ENCODE results near the gene PPP1R14C.

The PPP1R14C gene

GRCh38 chr6:150157081-150157480, 14.2 kb downstream of the PPP1R14C start:
- no peak for TF ChIP-seq FOXP2 (optimal IDR thresholded peaks at IDR 0.05; ENCODE audit: borderline replicate concordance, extremely low read depth, extremely low read length, insufficient read depth)
- no peak for TF ChIP-seq SIN3A (IDR thresholded peaks at IDR 0.05; ENCODE audit: borderline replicate concordance, insufficient read depth, low read length)
- TF ChIP-seq POLR2AphosphoS5 (IDR thresholded peaks at IDR 0.05; ENCODE audit: low read depth, low read length) = no peak
- TF ChIP-seq TAF1 (IDR thresholded peaks at IDR 0.05; ENCODE audit: borderline replicate concordance, insufficient read depth, low read length) = no peak
- TF ChIP-seq REST (IDR thresholded peaks at IDR 0.05; ENCODE audit: insufficient read depth in 1 of 2, low read depth in 2 of 2, low read length in 2 of 2) = no peak

GRCh38 chr6:150159757-150160156, 16.9 kb downstream of the PPP1R14C start:
- TF ChIP-seq POLR2AphosphoS5 (IDR thresholded peaks at IDR 0.05; ENCODE audit: low read depth, low read length) = no peak

DNA sequence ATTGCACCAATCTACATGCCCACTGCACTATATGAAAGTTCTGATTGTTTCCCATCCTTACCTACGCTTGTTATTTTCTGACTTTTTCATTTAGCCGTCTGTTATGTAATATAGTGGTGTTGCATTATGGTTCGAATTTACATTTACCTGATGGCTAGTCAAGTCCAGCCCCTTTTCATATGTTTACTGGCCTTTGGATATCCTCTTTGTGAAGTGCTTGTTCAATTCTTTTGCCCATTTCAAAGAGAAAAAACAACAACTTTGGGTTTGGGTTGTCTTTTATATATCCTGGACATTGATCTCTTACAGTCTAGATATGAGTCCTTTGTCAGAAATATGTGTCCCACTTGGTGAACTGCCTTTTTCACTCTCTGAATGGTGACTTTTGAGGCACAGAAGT, 21.1 kb downstream of the PPP1R14C start:
- TF ChIP-seq TAF1 (IDR thresholded peaks at IDR 0.05; ENCODE audit: borderline replicate concordance, insufficient read depth, low read length) = no peak
- TF ChIP-seq FOXP2 (optimal IDR thresholded peaks at IDR 0.05; ENCODE audit: borderline replicate concordance, extremely low read depth, extremely low read length, insufficient read depth) = no peak
- no peak for TF ChIP-seq REST (IDR thresholded peaks at IDR 0.05; ENCODE audit: insufficient read depth in 1 of 2, low read depth in 2 of 2, low read length in 2 of 2)
- no peak for TF ChIP-seq SIN3A (IDR thresholded peaks at IDR 0.05; ENCODE audit: borderline replicate concordance, insufficient read depth, low read length)
- TF ChIP-seq POLR2AphosphoS5 (IDR thresholded peaks at IDR 0.05; ENCODE audit: low read depth, low read length) = no peak

- no peak for TF ChIP-seq REST (IDR thresholded peaks at IDR 0.05; ENCODE audit: insufficient read depth in 1 of 2, low read depth in 2 of 2, low read length in 2 of 2)
- TF ChIP-seq FOXP2 (optimal IDR thresholded peaks at IDR 0.05; ENCODE audit: borderline replicate concordance, extremely low read depth, extremely low read length, insufficient read depth) = no peak
- TF ChIP-seq SIN3A (IDR thresholded peaks at IDR 0.05; ENCODE audit: borderline replicate concordance, insufficient read depth, low read length) = no peak
- TF ChIP-seq POLR2AphosphoS5 (IDR thresholded peaks at IDR 0.05; ENCODE audit: low read depth, low read length) = no peak
- TF ChIP-seq TAF1 (IDR thresholded peaks at IDR 0.05; ENCODE audit: borderline replicate concordance, insufficient read depth, low read length) = no peak
Measured at GRCh38 chr6:150165020-150165702, 22.3 kb downstream of the PPP1R14C start.

GRCh38 chr6:150167479-150167873, 24.6 kb downstream of the PPP1R14C start:
- TF ChIP-seq TAF1 (IDR thresholded peaks at IDR 0.05; ENCODE audit: borderline replicate concordance, insufficient read depth, low read length) = no peak
- no peak for TF ChIP-seq REST (IDR thresholded peaks at IDR 0.05; ENCODE audit: insufficient read depth in 1 of 2, low read depth in 2 of 2, low read length in 2 of 2)
- TF ChIP-seq SIN3A (IDR thresholded peaks at IDR 0.05; ENCODE audit: borderline replicate concordance, insufficient read depth, low read length) = no peak
- TF ChIP-seq FOXP2 (optimal IDR thresholded peaks at IDR 0.05; ENCODE audit: borderline replicate concordance, extremely low read depth, extremely low read length, insufficient read depth) = no peak
- TF ChIP-seq POLR2AphosphoS5 (IDR thresholded peaks at IDR 0.05; ENCODE audit: low read depth, low read length) = no peak
